ENCODE data around the gene EXOSC3.
A peak's percentile ranks its signal among the peaks of the same experiment; 100 is the strongest.
"Not testable (repeated sequence)": the region's sequence is repeated elsewhere in the genome, so short reads cannot be mapped to it uniquely, and the experiment has no call there.

EXOSC3 gene

DNA sequence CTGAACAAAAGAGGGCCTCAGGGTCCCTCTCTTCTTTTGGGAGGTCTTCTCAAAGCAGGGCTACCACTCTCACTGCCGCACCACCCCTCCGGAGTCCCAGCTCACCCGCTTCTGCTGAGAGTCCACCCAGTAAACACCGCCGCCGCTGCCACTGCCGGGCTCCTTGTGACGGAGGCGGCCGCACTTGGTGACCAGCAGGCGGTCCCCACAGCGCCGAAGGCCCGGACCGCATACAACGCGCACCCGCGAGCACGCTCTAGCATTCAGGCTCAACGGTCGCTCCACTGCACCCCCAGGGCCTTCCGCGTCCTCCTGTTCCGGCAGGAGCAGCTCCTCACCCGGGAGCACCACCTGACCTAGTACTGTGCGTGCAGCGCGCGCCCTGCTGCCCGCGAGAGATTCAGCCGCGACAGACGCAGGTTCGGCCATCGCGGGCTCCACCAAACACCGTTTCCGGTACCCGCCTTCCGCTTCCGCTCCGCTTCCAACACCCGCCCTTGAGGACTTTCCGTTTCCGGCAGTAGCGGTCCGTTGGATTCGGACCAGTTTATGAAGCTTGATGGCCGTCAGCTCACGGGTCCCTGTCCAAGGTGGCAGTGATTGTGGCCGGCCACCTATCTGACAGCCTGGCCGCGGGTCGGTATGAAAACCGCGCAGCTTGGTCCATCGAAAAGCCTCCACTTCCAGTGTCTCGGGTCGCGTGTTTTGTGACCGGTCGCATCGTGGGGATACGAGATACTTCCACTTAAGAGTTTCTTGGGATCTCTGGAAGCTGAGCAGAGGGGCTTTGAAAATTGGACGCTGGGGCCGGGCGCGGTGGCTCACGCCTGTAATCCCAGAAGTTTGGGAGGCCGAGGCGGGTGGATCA, at the start of gene EXOSC3:
Gene EXOSC3 (minus strand): TSS at position 449 of the 868 bp plus-strand sequence. CDS start 20 bp downstream, at position 429.
- H3K4me3 Mint-ChIP-seq: peak within 1 kb of the TSS; percentile 97
- H3K27ac Mint-ChIP-seq: peak within 1 kb of the TSS; percentile 97
- H3K4me1 Mint-ChIP-seq: peaks cover 41% of the 10 kb centered on the region
- no peaks in the 10 kb centered on the region for H3K27me3 Mint-ChIP-seq
- peaks cover 10% of the 10 kb centered on the region for H3K36me3 Mint-ChIP-seq
- no peaks in the 10 kb centered on the region for H3K9me3 Mint-ChIP-seq

DNA sequence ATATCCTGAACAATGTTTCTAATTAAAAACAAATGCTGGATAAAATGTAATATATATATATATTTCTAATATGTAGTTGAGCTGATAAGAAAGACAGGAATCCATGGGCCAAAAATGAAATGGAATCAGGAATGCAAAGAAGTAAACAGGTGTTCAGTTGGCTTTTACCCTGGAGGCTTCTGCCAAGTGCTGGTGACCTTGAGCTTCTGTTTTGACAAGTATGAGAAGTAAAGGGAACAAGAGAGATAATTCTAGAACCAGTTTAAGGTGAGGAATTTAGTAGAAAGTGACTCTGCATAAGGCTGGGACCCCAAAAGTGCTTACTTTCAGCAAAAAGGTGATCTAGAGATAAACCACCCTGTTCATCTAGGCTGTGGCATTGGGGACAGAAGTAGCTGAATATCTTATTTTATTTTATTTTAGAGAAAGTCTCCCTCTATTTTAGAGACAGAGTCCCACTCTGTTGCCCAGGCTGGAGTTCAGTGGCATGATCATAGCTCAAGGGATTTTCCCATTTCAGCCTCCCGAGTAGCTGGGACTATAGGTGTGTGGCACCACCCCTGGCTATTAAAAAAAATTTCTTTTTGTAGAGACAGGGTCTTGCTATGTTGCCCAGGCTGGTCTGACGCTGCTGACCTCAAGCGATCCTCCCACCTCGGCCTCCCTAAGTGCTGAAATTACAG, 42.8 kb upstream of the EXOSC3 start:
- no peaks in the 10 kb centered on the region for H3K9me3 Mint-ChIP-seq
- no peak overlapping the region for H3K27ac Mint-ChIP-seq
- peaks cover 3% of the 10 kb centered on the region for H3K4me1 Mint-ChIP-seq
- H3K36me3 Mint-ChIP-seq: peaks cover 23% of the 10 kb centered on the region
- H3K4me3 Mint-ChIP-seq: no peak overlapping the region
- H3K27me3 Mint-ChIP-seq: no peaks in the 10 kb centered on the region

DNA sequence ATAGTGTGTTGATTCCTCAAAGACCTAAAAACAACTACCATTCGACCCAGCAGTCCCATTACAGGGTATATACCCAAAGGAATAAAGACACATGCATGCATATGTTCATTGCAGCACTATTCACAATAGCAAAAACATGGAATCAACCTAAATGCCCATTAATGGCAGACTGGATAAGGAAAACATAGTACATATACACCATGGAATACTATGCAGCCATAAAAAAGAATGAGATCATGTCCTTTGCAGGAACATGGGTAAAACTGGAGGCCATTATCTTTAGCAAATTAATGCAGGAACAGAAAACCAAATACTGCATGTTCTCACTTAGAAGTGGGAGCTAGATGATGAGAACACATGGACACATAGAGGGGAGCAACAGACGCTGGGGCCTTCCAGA, 40.3 kb upstream of the EXOSC3 start:
- H3K36me3 Mint-ChIP-seq: peaks cover 36% of the 10 kb centered on the region
- H3K9me3 Mint-ChIP-seq: not testable (repeated sequence)

DNA sequence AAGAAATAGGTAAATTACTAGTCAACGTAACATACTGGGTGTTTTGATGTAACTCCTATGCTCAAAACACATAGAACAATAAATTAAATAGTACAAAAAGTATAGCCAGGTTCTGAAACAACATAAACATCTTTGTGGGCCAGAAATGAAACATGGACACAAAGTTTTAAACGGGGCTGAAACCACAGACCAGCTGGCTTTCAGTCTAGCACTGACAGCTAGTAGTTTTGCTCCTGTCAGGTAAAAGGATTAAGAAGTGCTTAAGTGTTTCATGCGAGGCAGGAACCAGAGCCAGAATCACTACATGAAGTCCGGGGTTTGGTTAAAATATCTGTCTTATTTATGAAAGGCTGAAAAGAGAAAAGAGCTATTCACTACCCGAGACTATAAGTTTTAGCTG, 35.3 kb upstream of the EXOSC3 start:
- no peak overlapping the region for H3K27ac Mint-ChIP-seq
- peaks cover 28% of the 10 kb centered on the region for H3K36me3 Mint-ChIP-seq
- H3K27me3 Mint-ChIP-seq: no peaks in the 10 kb centered on the region
- no peaks in the 10 kb centered on the region for H3K9me3 Mint-ChIP-seq
- peaks cover 2% of the 10 kb centered on the region for H3K4me1 Mint-ChIP-seq
- no peak overlapping the region for H3K4me3 Mint-ChIP-seq

More for the DNA sequence above, 40.3 kb upstream of the EXOSC3 start:
- H3K4me3 Mint-ChIP-seq, H3K27me3 Mint-ChIP-seq, H3K27ac Mint-ChIP-seq, H3K4me1 Mint-ChIP-seq: not testable (repeated sequence)

DNA sequence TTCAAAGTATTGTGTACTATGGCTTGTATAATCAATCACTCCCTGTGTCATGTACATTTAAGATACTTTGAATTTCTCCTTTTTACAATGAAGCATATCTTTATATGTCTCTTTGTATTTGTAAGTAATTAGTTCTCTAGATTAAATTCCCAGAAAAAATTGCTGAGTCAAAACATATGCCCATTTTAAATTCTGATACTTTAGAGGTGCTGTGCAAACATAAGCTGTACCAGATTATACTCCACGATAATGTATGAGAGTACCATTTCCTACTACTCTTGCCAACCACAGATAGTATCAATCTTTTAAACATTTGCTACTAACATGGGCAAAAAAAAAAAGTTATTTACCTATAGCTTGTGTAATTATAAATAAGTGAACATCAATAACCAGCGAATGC, 34.0 kb upstream of the EXOSC3 start:
- peaks cover 23% of the 10 kb centered on the region for H3K36me3 Mint-ChIP-seq
- no peak overlapping the region for H3K27ac Mint-ChIP-seq
- no peaks in the 10 kb centered on the region for H3K27me3 Mint-ChIP-seq

DNA sequence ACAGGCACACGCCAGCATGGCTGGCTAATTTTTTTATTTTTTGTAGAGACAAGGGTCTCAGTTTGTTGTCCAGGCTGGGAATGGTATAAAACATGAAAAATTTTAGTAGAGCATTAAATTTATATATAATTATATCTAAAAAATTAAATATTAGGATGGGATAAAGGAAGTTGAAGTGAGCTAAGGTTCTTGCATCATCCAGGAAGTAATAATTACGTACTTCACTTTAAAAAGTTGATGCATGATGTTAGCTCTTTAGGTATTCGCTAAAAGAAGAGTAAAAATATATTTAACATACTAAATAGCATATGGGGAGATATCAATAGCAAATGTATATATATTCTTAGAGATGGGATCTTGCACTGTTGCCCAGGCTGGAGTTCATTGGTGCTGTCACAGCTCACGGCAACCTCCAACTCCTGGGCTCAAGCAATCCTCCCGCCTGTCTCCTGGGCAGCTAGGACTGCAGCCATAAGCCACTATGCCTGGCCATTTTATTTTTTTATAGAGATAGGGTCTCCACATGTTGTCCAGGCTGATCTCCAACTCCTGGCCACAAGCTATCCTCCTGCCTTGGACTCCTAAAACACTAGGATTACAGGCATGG, 28.0 kb upstream of the EXOSC3 start:
- peaks cover 34% of the 10 kb centered on the region for H3K4me1 Mint-ChIP-seq
- no peak overlapping the region for H3K27ac Mint-ChIP-seq
- H3K9me3 Mint-ChIP-seq: no peaks in the 10 kb centered on the region
- no peak overlapping the region for H3K4me3 Mint-ChIP-seq
- H3K36me3 Mint-ChIP-seq: peaks cover 5% of the 10 kb centered on the region
- H3K27me3 Mint-ChIP-seq: no peaks in the 10 kb centered on the region

More for the DNA sequence above, 34.0 kb upstream of the EXOSC3 start:
- Mint-ChIP-seq H3K9me3 (no peaks in the 10 kb centered on the region), H3K4me3 (no peak overlapping the region), H3K4me1 (peaks cover 4% of the 10 kb centered on the region)

DNA sequence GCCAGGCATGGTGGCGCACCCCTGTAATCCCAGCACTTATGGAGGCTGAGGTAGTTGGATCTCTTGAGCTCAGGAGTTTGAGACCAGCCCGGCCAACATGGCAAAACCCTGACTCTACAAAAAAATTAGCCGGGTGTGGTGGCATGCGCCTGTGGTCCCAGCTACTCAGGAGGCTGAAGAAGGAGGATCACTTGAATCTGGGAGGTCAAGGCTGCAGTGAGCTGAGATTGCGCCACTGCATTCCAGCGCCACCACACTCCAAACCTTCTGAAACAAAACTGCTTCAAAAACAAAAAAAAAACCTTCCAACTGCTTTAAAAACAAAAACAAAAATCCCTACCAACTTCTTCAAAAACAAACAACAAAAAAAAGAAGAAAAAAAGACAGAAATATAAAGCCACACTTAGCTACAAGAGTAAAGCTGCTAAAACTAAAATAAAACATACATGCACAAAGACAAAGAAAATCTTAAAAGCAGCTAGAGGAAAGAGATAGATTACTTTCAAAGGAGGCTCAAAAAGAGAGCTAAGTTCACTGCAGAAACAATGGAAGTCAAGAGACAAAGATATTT, 27.1 kb upstream of the EXOSC3 start:
- Mint-ChIP-seq H3K27ac (no peak overlapping the region), H3K9me3 (no peaks in the 10 kb centered on the region), H3K27me3 (no peaks in the 10 kb centered on the region), H3K4me1 (peaks cover 34% of the 10 kb centered on the region), H3K36me3 (peaks cover 5% of the 10 kb centered on the region), H3K4me3 (no peak overlapping the region)

DNA sequence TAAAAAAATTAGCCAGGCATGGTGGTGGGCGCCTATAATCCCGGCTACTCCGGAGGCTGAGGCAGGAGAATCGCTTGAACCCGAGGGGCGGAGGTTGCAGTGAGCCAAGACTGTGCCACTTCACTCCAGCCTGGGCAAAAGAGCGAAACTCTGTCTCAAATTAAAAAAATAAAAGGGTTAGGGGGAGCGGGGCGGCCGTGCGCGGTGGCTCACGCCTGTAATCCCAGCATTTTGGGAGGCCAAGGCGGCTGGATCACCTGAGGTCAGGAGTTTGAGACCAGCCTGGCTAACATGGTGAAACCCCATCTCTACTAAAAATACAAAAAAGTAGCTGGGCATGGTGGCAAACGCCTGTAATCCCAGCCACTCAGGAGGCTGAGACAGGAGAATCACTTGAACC, 24.8 kb upstream of the EXOSC3 start:
- not testable (repeated sequence) for H3K27ac Mint-ChIP-seq, H3K4me3 Mint-ChIP-seq, H3K9me3 Mint-ChIP-seq, H3K27me3 Mint-ChIP-seq, H3K36me3 Mint-ChIP-seq
- peaks cover 48% of the 10 kb centered on the region for H3K4me1 Mint-ChIP-seq

DNA sequence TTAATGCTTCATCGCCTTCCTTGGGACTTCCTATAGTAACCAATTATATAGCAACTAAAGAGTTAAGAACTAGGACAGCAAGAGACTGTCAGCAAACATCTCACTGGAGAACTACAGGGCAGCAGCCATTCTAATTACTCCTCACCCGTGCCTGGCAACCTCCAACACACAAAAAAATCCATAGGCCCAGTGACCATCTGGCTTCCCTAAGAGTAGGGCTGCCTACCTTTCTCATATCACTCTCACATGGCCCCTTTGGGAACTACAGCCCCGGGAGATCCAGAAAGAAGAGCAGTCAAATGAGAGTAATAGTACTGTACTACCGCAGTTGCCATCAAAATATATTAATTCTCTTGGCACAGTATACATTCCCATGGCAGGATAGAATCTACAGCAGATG, 21.4 kb upstream of the EXOSC3 start:
- Mint-ChIP-seq H3K4me3 (no peak overlapping the region), H3K4me1 (peaks cover 58% of the 10 kb centered on the region), H3K36me3 (peaks cover 1% of the 10 kb centered on the region), H3K9me3 (no peaks in the 10 kb centered on the region), H3K27me3 (no peaks in the 10 kb centered on the region), H3K27ac (no peak overlapping the region)

DNA sequence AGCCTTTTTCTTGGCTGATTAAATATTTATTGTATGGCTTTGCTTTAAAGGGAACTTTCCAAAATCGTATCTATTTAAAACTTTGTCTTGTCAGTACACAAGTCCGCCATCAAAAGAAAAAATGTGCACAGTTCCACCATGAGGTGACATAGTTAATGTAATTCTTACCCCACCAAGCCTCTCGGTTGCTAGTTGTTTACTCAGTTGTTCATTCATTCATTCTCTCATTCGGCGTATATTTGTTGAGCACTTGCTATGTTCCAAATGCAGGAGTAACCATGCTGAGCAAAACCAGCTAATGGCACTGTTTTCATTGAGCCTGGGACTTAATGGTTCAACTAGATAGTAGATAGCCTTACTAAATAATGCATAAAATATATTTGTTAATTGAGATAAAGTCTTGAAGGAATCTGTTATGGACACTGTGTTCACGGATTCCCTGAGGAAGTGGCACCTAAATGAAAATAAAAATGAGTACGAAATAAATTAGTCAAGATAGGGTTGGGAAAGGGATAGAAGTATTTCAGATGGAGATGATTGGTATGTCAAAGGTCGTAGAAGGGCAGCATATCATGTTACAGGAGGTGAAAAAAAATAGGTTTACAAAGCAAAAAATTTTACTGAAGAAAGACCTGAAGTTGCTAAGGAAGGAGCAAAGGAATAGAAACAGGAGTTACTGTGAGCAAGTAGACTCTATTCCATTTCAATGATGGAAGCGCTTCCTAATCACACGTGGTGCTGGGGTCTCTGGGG, 17.3 kb upstream of the EXOSC3 start:
- H3K9me3 Mint-ChIP-seq: no peaks in the 10 kb centered on the region
- peak overlapping the region; percentile 91 for H3K4me3 Mint-ChIP-seq
- no peaks in the 10 kb centered on the region for H3K27me3 Mint-ChIP-seq
- H3K27ac Mint-ChIP-seq: peak overlapping the region; percentile 77
- H3K36me3 Mint-ChIP-seq: peaks cover 3% of the 10 kb centered on the region
- peaks cover 63% of the 10 kb centered on the region for H3K4me1 Mint-ChIP-seq

DNA sequence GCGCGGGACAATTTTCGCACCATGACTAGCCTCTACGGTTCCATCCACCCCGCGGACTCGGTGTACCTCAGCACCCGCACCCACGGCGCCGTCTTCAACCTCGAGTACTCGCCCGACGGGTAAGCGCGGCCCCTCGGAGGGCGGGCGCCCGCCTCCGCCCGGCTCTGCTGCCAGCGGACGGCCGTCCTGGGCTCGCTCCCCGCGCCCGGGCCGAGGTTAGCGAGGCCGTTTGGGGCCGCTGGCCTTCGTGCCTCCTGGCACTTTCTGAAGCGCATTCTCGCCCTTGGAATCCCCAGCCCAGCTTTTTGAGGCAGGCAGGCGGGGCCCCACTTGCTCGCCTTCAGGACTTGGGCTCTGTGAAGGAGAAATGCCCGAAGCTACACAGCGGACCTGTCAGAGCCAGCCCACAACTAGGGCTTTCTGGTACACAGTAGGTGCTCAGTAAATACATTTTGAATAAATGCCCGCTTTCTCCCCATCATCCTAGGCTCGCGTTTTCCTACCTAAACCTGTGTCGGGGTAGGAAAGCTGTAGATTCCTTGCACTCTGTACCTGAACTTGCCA, 16.5 kb upstream of the EXOSC3 start:
- Mint-ChIP-seq H3K27ac (peak overlapping the region; percentile 77), H3K4me1 (peaks cover 58% of the 10 kb centered on the region), H3K27me3 (no peaks in the 10 kb centered on the region), H3K36me3 (peaks cover 3% of the 10 kb centered on the region), H3K9me3 (no peaks in the 10 kb centered on the region), H3K4me3 (peak overlapping the region; percentile 91)

DNA sequence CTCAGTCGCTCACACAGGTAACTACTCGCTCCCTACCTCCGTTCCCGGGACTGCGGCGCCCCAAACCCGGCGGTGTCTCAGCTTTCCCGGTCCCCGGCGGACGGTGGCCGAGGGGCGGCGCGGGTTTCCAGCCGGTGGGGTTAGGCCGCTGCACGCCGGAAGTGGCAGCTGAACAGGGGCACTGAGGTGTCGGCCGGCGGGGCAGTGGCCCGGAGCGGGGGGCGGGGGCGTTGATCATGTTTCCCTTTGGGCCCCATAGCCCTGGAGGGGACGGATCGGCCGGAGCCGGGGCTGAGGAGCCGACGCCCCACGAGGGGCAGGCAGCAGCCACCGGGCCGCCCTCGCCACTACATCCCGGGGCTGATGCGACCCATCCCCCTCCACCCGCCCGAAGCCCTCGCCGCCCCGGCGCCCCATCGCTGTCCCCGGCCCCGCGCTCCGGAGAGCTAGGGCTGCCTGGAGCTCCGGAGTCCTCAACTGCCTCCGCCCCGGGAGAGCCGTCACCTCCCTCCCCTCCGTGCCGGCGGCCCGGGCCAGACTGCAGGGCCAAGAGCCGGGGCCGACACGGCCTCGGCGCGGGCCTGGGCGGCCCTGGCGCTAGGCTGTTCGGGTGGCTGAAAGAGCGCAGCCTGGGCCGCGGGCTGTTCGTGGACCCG, 15.9 kb upstream of the EXOSC3 start, which contains the start of gene DCAF10:
Gene DCAF10 (plus strand): TSS at position 167 of the 656 bp plus-strand sequence. CDS start 70 bp downstream, at position 237.
- Mint-ChIP-seq H3K36me3 (peaks cover 3% of the 10 kb centered on the region), H3K4me3 (peak within 1 kb of the TSS; percentile 91), H3K27me3 (no peaks in the 10 kb centered on the region), H3K27ac (peak within 1 kb of the TSS; percentile 90), H3K4me1 (peaks cover 54% of the 10 kb centered on the region), H3K9me3 (no peaks in the 10 kb centered on the region)

DNA sequence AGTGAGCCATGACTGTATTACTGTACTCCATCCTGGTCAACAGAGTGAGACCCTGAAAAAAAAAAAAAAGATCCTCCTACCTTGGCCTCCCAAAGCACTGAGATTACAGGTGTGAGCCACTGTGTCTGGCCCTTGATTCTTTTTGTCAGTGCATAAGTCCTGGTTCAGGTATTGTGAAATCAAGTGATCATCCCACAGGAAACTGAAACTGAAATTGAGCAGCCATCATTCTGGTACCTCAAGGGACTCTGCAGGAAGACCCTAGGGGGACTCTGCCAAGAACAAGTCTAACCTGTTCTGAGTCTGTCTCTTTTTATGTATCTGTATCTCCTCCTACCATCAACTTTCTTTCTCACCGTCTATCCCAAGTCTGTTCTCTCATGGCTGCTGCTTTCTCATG, 13.8 kb upstream of the EXOSC3 start:
- Mint-ChIP-seq H3K27me3 (no peaks in the 10 kb centered on the region), H3K4me3 (no peak overlapping the region), H3K36me3 (peaks cover 1% of the 10 kb centered on the region), H3K9me3 (no peaks in the 10 kb centered on the region), H3K4me1 (peaks cover 35% of the 10 kb centered on the region), H3K27ac (no peak overlapping the region)

DNA sequence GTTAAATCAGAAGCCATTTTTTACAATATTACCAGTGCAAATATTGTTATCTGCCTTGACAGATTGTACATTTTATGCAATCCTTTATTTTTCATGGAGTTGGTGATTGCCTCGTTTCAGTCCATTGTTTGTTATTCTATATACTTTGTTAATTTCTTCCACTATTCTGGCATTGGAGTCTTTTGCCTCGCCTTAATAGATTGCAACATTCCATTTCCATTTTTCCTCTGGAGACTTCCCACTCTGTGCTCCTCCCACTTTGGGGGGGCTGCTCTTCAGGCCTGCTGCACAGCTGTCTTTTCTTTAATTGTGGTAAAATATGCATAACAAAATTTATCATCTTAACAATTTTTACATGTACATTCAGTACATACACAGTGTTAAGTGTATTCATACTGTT, 11.4 kb upstream of the EXOSC3 start:
- H3K9me3 Mint-ChIP-seq: no peaks in the 10 kb centered on the region
- no peak overlapping the region for H3K27ac Mint-ChIP-seq
- H3K4me1 Mint-ChIP-seq: peaks cover 17% of the 10 kb centered on the region
- no peaks in the 10 kb centered on the region for H3K27me3 Mint-ChIP-seq
- peaks cover 5% of the 10 kb centered on the region for H3K36me3 Mint-ChIP-seq
- no peak overlapping the region for H3K4me3 Mint-ChIP-seq

All from activated naive CD4-positive, alpha-beta T cell treated with anti-CD3 and anti-CD28 coated beads, Interleukin-2, amount 50 U/mL, for 24 hours (primary cell).